GM18861 (cell line): ENCODE data around the gene TRHDE.

Experiments
- ATAC-seq: cut with Tn5 transposase; IDR thresholded peaks from one replicate; pipeline ENCODE4 v1.9.1; 2021; ENCODE audit not compliant: unreplicated experiment

TRHDE gene

DNA sequence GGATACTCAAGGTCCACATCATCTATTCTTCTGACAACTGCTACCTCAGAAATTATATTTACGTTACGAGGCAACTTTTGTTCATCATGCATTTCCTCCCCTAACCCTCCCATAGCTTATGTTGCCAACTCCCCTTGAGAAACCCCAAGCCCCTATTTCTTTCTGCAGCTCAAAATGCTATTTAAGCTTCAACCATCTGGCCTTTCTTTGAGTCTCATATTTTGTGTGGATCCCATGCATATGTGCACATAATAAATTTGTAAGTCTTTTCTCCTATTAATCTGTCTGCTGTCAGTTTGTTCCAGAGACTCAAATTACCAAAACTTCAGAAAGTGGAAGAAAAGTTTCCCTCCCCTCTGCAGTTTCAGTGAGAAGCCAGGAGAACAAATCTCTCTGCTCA is 444.1 kb downstream of the TRHDE start:
- ATAC-seq = no peak

DNA sequence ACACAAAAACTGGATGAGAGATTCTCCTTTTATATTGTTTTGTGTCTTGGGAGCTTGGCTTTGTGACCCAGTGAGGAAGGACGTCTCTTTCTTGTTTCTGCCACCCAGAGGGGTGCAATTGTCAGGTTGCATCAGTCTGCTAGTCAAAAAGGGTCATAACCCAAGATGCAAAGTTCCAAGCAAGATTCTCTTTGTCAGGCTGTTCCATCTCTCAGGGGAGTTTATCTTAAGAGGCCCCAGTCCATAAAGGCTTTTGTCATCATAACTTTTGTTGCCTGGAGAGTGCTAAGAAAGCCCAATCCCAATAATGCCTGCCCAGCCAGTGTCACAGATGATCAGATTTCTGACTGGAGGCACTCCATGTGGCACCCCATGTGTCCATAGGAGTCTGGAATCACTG is 444.9 kb downstream of the TRHDE start:
- no peak for ATAC-seq
